EL (cell line): ENCODE data around the gene POLR1A.

Experiments used
- DNase-seq: peaks from one replicate; pipeline ENCODE4 v3.0.0-alpha.2; 2016

The POLR1A gene

DNA sequence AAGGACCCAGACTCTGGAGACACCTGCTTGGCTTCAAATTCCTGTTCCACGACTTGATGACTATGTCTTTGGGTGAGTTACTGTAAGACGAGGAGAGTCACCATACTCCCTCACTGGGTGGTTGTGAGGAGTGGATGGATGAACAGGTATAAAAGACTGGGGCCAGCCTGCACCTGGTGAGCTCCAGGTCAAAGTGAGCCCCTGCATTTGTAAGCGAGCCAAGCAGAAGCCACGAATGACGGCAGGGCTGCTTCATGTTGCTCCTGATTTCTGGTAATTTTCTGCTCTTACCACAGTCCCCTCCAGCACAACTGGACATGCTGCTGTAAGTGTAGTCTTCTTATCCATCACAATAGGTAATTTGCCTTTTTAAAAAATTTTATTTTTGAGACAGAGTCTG, 86.6 kb downstream of the POLR1A start:
- DNase-seq, result no peak

DNA sequence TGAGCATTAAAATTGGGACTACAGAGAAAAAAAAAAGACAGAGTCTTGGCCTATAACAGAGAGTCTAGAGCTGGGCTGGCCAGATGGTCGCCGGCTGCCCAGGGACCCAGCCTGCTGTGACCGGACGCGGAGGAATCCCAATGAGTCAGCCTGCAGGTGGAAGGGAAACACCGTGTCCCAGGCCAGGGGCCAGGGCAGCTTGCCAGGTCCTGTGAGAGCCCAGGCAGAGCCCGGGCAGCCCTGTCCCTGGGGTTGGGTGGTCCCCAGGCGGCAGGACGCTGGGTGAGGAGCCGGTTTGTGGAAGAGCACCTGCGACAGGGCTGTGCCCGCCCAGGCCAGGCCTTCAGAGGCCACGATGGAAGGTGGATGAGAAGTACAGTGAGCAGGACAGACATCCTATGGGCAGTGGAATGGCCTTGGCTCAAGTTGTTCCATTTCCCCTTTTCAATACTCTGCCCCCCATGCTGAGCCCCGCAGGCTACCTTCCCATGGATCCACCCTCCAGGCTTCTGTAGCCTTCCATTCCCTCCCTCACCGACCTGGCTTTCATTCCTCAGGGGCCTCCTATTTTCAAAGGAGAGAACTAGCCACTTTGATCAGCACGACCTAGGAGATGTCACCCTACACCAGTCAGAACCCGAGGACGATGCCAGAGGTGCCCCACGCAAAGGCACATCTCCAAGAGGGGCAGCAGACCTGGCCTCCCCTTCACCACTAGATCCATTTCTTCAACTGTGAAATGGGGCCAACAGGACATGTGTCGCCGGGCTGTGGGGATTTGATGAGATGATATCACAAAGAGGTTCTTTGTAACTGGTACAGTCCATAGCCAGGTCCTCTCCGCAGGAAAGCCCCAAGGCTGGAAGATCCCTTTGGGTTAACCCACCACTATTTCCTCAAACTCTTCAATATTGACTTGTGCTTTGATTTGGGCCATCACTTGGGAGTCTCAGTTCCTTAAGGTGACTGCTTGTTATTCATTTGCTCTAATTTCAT, 87.5 kb downstream of the POLR1A start:
- DNase-seq, result peak; percentile 43

DNA sequence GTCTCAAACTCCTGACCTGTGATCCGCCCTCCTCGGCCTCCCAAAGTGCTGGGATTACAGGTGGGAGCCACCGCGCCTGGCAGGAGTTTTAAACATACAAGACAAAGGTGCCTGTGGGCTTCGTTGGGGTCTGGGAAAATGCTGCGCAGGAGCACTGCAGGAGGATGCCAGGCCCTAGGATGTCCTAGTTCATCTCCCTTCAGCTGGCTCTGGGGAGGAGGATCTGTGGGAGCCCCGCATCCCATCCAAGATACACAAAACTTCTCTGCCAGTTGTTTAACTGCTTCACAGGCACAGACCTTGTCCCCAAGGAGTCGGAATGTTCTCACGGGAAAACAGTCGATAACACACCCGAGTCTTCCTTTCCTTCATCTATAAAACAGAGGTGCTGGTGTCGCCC, 89.1 kb downstream of the POLR1A start:
- DNase-seq, result no peak

DNA sequence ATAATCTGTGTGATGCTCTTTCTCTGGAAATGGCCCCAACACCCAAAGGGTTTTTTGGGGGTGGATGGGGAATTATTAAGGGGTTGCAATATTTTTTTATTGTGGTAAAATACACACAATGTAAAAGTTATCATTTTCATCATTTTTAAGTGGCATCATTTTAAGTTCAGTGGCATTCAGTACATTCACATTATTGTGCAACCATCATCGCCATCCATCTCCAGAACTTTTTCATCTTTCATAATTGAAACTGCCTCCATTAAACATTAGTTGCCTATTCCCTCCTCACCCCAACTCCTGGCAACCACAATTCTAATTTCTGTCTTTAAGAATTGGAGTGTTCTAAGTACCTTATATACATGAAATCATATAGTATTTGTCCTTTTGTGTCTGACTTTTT, 90.0 kb downstream of the POLR1A start:
- DNase-seq, result no peak

DNA sequence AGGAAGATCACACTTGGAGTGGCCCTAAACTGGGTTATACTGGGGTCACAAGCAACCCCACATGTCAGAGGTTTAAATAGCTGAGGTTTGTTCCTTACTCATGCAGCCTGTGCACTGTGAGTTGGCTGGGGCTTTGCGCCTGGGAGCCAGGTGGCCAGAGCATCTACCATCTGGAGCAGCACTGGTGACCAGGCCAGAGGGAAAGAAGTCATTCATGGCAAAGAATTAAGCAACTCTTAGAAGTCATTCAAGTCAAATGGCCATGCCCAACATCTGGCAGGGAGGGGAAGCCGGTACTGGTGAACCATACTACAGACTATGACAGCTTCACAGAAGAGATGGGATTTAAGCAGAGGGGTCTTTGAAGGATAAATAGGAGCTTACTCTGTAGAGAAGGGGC, 90.7 kb downstream of the POLR1A start:
- DNase-seq, result no peak

DNA sequence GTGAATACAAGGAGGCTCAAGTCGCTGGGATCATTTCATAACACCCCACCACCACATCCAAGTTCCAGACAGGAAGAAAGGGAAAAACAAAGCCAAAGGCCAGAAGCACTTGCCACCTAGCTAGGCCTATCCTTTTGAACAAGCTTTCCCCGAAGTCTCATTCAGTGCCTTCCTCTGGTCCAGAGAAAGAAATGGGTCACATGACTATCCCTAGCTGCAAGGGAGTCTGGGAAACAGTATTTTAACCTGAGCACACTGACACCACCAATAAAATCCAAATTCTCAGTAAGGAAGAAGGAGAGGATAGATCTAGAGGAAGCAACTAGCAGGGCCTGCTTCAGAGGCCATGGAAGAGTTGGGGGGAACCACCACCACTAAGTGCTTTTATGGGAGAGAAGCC, 91.2 kb downstream of the POLR1A start:
- no peak for DNase-seq

DNA sequence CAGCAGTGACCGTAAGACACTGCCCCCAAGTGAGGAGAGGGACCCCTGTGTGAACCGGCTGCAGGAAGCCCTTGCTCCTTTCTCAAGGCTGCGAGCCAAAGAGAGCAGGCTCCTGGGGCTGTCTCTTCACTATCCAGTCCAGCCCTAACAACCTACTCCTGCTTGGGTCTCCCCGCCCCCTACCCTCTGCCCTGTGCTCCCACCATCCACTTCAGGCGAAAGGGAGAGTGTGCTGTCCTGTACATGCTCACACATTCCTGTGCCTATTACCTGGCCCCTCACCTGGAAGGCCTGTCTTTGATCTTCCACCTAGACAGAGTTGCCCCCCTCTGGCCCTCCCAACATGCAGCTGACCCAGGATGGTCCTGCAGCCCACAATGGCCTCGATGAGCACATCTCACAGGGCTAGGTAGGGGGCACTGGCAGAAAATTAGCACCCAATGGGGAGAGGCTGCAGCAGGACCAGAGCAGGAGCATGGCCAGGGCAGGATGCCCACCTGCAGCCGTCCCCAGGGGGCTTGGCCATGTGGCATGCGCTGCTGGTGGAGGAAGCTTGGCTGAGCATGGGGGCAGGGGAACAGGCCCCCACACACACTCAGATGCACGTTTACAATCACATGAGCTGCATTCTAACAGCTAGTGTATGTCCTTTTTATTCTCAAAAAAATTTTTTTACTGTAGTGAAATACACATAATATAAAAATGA, 93.5 kb downstream of the POLR1A start:
- no peak for DNase-seq

DNA sequence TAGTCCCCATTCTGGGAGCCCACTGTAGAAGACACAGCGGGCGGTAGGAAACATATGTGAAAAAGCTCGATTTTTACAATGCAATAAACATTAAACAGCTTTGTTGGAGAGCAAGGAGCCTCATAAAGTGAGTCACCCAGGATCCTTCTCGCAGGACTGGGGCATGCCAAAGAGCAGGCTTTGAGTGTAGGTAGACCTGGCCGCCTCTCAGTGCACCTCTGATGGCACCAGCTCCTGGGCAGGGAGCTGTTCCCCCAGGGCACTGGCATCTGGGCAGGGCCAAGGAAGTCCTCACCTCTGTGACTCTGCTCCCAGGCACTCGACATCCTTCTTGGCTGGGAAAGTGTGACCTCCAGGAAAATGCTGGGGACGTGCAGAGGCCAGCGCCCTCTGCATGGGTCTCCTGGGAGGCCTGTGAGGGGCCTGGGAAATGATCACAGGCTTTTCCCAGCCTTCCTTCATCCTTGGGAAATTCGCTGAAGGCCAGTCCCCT, 94.2 kb downstream of the POLR1A start:
- peak; percentile 22 for DNase-seq

DNA sequence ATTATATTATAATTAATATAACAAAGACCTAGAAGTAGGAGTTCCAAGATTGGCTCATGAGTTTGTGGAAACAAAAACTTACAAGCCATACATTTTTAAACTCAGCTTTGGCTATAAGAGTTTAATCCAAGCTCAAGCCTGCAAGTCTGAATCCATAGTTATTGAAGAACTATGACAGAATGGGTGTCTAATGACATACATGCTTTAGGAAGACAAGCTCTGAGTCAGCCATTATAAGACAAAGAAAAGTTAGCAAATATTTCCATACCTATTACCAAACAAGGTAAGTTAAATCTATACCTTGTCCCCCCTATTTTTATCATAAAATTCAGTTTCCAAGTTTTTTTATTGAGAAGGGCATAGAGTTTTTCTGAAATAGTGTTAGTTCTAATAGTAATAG, 95.6 kb downstream of the POLR1A start:
- no peak for DNase-seq

DNA sequence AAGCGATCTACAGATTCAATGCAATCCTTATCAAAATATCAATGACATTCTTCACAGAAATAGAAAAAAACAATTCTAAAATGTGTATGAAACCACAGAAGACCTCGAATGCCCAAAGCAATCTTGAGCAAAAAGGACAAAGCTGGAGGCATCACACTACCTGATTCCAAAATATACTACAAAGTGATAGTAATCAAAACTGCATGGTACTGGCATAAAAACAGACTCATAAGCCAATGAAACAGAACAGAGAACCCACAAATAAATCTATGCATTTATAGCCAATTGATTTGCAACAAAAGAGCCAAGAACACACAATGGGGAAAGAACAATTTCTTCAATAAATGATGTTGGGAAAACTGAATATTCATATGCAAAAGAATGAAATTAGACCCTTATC, 99.2 kb downstream of the POLR1A start:
- DNase-seq, result no peak

DNA sequence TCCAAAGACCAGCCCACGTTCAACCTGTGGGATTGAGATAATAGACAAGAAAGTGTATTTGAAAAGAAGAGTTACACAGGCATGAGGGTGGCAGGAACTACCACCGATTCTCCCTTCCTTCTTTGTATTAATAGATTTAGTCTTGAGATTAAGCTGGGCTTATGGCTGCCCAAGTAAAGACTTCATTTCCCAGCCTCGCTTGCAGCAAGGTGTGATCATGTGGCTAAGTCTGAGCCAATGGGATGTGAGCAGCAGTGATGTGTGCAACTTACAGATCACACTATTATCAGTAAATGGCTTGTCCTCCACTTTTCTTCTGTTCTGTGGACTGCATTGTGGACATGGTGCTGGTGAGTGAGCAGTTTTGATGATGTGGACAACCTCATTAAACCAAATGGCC, 101.7 kb downstream of the POLR1A start:
- no peak for DNase-seq

DNA sequence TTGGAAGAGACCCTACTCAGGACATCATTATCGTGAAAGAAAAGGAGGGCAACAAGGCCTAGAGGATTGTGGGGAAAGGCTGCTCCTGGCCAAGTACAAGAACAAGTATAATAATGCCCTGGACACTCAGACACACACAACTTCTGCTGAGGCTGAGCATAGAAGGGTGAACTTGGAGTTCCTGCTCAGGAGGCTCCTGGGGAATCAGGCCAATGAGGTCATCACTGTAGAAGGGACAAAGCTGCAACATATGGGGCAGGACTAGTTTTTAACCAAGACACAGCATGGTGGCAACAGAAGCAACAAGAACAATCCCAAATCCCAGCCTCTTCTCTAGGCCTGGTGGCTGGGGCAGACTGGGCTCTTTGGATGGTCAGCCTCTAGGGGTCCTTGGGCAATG, 102.6 kb downstream of the POLR1A start:
- no peak for DNase-seq

DNA sequence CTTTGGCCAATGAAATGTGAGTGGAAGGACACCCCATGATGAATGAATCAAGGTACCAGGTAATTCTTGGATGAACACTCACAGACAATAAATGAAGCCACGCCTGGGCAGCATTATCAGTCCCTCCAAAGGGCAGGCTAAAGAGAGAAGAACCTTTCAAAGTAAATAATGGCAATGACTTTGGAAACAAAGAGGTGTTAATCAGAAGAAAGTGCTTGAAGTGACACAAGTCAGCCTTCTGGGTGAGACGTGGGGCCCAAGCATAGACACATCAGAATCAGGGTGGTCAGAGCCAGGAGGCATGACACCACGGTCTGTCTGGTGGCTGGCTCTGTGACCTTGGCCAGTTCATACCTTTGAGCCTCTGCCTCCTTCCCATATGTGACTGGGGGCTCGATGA, 103.3 kb downstream of the POLR1A start:
- DNase-seq, result no peak

DNA sequence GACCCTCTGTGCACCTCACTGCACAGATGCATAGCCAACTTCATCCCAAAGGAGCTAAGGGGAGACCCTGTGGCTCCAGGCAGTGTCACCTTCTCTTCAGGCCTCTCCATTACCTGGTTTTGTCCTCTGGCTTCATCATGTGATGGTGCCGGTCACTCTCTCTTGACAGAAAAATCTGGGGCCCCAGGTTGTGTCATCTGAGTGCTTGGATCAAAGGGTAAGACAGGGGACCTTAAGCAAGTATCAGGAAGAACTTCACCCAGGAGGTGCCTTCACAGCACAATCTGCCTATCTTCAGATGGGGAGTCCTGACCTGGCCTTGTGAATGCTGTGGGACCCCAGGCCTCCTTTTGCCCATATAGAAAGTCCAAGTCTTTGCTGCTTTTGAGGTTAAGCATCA, 104.4 kb downstream of the POLR1A start:
- no peak for DNase-seq

DNA sequence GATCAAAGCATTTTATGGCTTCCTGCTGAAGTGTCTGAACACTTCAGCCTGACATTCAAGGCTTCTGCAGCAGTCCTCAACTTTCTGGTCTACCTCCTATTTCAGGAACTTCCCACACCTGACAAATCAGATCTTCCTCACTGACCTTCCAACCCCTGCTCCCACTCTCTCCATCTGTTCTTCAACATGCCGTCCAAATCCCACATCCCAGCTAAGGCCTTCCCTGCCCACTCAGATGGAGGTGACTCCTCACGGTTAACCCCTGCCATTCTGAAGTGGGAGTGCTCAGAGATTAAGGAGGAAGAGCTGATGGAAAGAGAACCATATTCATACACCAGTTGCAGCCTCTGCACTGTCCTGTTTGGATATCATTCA, 104.8 kb downstream of the POLR1A start:
- no peak for DNase-seq

DNA sequence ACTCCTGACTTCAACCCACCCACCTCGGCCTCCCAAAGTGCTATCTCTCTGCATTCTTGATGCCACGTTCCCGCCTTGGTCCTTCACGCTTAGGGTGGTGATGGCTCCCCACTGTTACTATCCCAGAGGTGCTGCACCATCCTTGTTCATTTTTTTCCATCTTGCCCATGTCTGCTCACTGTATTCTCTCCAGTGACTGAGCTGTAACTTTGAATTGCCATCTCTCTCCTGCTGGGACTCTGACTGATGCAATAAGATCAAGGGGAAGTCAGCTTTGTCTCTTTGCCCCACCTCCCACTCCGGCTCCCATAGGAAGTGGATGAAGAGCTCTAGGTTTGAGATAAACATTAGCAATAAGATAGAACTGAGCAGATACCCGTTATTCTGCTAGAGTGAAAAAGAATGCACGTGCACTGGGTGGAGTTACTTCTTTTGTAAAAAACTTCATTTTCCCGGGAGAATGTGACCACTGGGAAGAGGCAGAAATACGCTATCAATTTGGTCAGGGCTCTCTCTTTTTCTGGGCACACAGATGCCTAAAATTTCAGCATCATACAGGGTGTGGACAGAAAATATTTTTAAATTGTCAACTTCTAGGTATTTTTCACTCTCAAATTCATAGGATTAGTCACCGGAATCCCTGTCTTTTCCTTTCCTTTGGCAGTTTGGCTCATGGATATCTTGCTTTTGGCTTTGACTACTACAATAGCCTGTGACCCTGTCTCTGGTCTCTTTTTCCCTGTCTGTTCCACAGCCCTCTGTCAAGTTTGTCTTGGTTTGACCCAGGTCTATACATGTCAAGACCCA, 105.4 kb downstream of the POLR1A start:
- DNase-seq, result no peak

DNA sequence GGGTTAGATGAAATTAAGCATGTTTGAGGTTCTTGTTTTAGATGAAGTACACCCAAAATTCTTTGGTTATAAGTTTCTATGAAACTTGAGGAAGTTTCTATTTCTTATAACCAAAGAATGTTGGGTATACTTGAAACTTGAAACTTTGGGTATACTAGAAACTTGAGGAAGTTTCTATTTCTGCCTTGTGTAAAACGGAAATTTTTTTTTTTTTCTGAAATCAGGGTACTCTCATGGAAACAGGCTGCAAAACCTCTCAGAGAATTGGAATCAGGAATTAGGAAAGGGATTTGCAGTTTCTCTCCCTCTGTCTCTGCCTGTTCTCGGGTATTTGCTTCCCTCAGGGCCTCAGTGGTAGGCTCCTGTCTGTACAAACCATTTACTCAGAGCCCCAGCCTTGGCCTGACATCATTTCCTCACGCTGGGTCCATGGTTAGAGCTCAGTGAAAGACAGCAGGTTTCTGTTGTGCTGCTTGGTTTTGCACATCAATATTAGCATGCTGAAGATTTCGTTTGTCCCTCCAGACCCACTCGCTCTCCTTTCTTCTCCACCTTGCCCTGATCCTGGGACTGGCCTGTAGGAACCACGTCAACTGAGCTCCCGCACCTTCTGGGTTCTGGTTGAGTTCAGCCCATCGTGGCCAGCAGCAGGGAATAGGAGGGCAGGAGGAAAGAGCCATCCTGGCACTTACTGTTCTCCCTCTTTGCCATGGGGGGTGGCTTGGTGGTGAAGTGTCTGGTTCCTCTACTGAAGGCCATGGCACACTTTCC, 106.4 kb downstream of the POLR1A start:
- DNase-seq, result peak; percentile 52

DNA sequence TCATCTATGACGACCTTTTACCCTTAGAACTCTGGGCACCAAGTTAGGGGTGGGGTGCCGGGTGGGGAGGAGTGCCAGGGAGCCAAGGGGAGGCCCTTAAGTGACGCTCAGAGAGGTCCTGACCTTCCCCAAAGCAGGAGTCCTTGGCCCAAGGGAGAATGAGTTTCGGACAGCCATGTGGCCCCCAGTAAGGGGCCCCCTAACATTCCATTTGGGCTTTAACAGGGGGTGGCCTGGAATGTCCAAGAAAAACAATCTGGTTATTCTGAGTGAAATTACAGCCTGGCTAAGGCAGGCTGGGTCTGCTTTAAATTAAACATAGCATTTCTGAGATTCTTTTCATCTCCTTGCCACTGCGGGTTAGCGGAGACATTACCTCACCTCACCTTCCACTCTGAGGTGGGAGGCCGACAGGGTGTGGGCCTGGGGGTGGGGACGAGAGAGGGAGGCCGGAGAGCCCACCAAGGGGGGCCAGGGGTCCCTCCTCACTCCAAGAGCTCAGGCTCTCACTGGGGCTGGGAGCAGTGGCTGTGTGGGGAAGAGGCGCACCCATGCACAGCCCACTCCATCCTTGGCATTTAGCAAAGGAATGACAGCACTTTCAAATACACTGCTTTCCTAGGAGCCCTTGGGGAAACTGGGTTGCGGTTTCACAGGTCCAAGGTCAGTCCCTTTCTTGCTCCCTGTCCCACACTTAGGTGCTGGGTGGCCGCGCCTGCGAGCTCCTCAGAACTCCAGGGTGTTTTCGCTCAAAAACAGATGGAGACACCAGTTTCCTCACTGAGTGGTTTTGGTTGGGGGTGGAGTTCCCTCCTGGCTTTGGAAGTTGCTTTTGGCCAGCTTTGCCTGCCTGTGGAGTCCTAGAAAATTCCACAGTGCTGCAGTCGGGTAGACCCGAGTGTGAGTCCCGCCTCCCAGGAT, 107.4 kb downstream of the POLR1A start:
- peak; percentile 87 for DNase-seq

DNA sequence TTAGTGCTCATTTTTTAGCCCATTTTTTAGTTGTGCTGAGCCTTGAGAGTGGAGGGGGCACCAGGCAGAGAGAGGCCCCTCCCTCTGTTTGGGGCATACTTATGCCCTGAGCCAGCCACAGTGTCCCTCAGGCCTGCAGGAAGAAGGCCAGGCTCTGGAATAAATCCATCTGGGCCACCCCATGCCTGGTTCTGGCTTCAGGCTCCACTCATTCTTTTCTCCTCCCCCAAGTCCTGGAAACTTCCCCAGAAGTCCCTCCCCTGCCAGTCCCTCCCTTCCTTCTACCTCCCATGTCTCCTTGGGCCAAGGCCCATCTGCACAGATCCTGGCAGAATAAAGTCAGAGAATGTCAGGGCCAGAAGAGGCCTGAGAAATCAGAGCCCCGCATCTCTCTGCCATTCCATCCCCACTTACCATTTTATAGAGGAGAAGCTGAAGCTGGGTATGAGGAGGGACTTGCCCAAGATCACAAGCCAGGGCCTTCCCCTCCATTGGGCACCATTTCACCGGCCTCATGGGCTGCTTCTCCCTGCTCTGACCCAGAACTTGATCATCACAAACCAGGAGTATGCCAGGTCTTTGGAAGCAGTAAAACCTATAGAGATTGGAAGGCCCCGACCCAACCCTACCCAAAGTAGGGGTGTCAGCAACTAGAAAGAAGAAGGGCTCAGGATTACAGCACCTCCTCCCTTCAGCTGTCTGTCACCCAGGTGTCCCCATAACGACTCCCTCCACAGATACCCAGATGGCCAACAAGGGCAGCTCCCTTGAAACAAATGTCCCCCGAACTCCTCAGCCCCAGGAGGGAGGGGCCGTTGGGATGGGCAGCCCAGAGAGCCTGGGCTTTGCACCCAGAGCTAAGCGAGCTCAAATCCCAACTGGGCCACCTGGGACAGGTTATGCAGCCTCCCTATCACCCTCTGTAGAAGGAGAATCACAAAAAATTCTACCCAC, 108.4 kb downstream of the POLR1A start:
- DNase-seq, result peak; percentile 71

DNA sequence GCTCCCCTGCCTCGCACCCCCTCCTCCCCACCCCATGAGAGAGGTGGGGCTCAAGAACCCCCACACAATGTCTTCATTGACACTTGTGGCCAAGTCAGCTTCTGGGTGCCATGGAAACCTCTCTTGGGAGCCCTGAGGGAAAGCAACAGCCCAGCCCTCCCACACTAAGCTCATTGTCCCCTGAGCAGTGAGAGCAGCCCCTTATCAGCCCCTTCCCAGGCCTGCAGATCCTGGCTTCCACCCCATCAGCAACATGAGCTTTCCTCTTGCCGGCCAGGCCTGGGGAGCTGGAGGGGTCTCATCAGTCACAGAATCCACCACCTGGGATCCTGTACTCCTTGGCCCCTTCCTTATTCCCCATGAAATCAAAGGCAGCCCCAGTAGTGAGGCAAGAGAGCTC, 109.1 kb downstream of the POLR1A start:
- DNase-seq, result no peak
